ENCODE data around the gene IMMP2L. TPM values are rescaled to one million over a fixed set of nuclear protein-coding genes. Genes with fewer than 3 reads are reported as not detected.

IMMP2L gene
- total RNA-seq, 1 experiment from 2014 or later = 13.6 TPM

GRCh38 chr7:110718503-110719205 is 843.6 kb downstream of the IMMP2L start:
- CTCF ChIA-PET = no interaction called here
- Mint-ChIP-seq H3K27ac (peak overlapping the region; percentile 96), H3K4me1 (peaks cover 62% of the 10 kb centered on the region), H3K4me3 (peak overlapping the region; percentile 11; the same call in 1 of the 2 replicates), H3K9me3 (peaks cover 15% of the 10 kb centered on the region), H3K27me3 (ENCODE audit: low read depth) (no peaks in the 10 kb centered on the region; the same call in 1 of the 2 replicates), H3K36me3 (peaks cover 15% of the 10 kb centered on the region)
- ATAC-seq (peak; percentile 99), DNase-seq (ENCODE audit: low spot score) (no peak)
- POLR2A ChIA-PET = no interaction called here
- TF ChIP-seq JAZF1 (CRISPR knock-in tag; IDR thresholded peaks at IDR 0.05) = no peak
- no peak for TF ChIP-seq PREB (CRISPR knock-in tag; IDR thresholded peaks at IDR 0.05; ENCODE audit: borderline replicate concordance)
- TF ChIP-seq EMX1 (CRISPR knock-in tag; IDR thresholded peaks at IDR 0.05) = 0 out of 2 replicates have a peak, but pooled peaks have one; percentile 34
- TF ChIP-seq ARID4B (CRISPR knock-in tag; IDR thresholded peaks at IDR 0.05; ENCODE audit: borderline replicate concordance) = no peak
- no peak for TF ChIP-seq CTCF (IDR thresholded peaks at IDR 0.05)
- TF ChIP-seq PRRX2 (CRISPR knock-in tag; IDR thresholded peaks at IDR 0.05) = no peak
- TF ChIP-seq KAT7 (CRISPR knock-in tag; IDR thresholded peaks at IDR 0.05; ENCODE audit: borderline replicate concordance) = no peak
- TF ChIP-seq FOXP1 (CRISPR knock-in tag; IDR thresholded peaks at IDR 0.05; ENCODE audit: borderline replicate concordance) = no peak
- no peak for TF ChIP-seq E2F5 (CRISPR knock-in tag; IDR thresholded peaks at IDR 0.05)
- no peak for TF ChIP-seq IRF1 (CRISPR knock-in tag; IDR thresholded peaks at IDR 0.05)
- no peak for TF ChIP-seq RELA (CRISPR knock-in tag; IDR thresholded peaks at IDR 0.05; ENCODE audit: borderline replicate concordance)
- no peak for TF ChIP-seq AFF4 (CRISPR knock-in tag; IDR thresholded peaks at IDR 0.05; ENCODE audit: borderline replicate concordance)
- TF ChIP-seq MAX (CRISPR knock-in tag; IDR thresholded peaks at IDR 0.05) = peak; percentile 50
- TF ChIP-seq SP1 (CRISPR knock-in tag; conservative IDR thresholded peaks at IDR 0.05) = 0 out of 2 replicates have a peak, but pooled peaks have one; percentile 27
- TF ChIP-seq NR3C1 (CRISPR knock-in tag; conservative IDR thresholded peaks at IDR 0.05; ENCODE audit: low read depth) = no peak
- TF ChIP-seq RORB (CRISPR knock-in tag; IDR thresholded peaks at IDR 0.05) = no peak
- no peak for TF ChIP-seq E2F4 (CRISPR knock-in tag; IDR thresholded peaks at IDR 0.05; ENCODE audit: borderline replicate concordance, low read depth)
- no peak for TF ChIP-seq HMGA2 (CRISPR knock-in tag; IDR thresholded peaks at IDR 0.05)
- TF ChIP-seq NFYB (CRISPR knock-in tag; conservative IDR thresholded peaks at IDR 0.05; ENCODE audit: low read depth) = no peak
- TF ChIP-seq ZNF232 (CRISPR knock-in tag; IDR thresholded peaks at IDR 0.05) = peak; percentile 37; the same call in 1 of the 2 replicates
- 0 out of 2 replicates have a peak, but pooled peaks have one; percentile 50 for TF ChIP-seq ZBTB21 (CRISPR knock-in tag; IDR thresholded peaks at IDR 0.05; ENCODE audit: borderline replicate concordance)
- no peak for TF ChIP-seq TEAD4 (CRISPR knock-in tag; IDR thresholded peaks at IDR 0.05)
- no peak for TF ChIP-seq GRHL2 (CRISPR knock-in tag; IDR thresholded peaks at IDR 0.05; ENCODE audit: insufficient replicate concordance, severe bottlenecking)

Data from WTC11 (cell line).